H1 (cell line): Measurements from ENCODE around the gene ADPRHL1. TPM values are rescaled to one million over a fixed set of nuclear protein-coding genes. Genes with fewer than 3 reads are reported as not detected.

Experiments used
- CTCF ChIA-PET: fragments of 300-600 bp; sonication (Branson Sonifier 250); formaldehyde crosslinking; loops from one replicate; lab custom pipeline; 2021; ENCODE audit not compliant: partially characterized antibody; lab: Charles Lee
- POLR2A ChIA-PET: fragments of 300-600 bp; sonication (Branson Sonifier 250); formaldehyde crosslinking; loops from one replicate; lab custom pipeline; 2021; ENCODE audit warnings: inconsistent platforms; ENCODE audit not compliant: partially characterized antibody; lab: Charles Lee
- DNase-seq, 2 experiments: peaks; one replicate each; pipeline versions ENCODE4 v3.0.0 to v3.0.0-alpha.2; 2010 to 2022; ENCODE audit warnings: low spot score in 2 of 2, low read depth in 1 of 2, mixed read lengths in 1 of 2
- FAIRE-seq: peaks from 2 replicates; lab custom pipeline; 2011; peaks lifted over from hg19 to GRCh38; lab: Jason Lieb, UNC
- H2AFZ ChIP-seq: 2 replicates; pipeline ENCODE4 v1.8.1; 2012; ENCODE audit warnings: low read length, inconsistent platforms
- H2AK5ac ChIP-seq: 2 replicates; pipeline ENCODE4 v1.6.1; 2013; ENCODE audit warnings: low read depth, low read length
- H2BK120ac ChIP-seq: replicated peaks from 2 replicates; pipeline ENCODE3; 2013; ENCODE audit warnings: low read depth, low read length, inconsistent platforms
- H2BK12ac ChIP-seq: 2 replicates; pipeline ENCODE4 v1.6.1; 2013; ENCODE audit warnings: low read depth, low read length
- H2BK15ac ChIP-seq: 2 replicates; pipeline ENCODE4 v1.6.1; 2013; ENCODE audit warnings: low read length
- H2BK20ac ChIP-seq: 2 replicates; pipeline ENCODE4 v1.6.1; 2013; ENCODE audit warnings: low read length
- H2BK5ac ChIP-seq: 2 replicates; pipeline ENCODE4 v1.6.1; 2013; ENCODE audit warnings: low read depth, low read length
- H3K14ac ChIP-seq: 2 replicates; pipeline ENCODE4 v1.6.1; 2013; ENCODE audit warnings: inconsistent platforms; ENCODE audit not compliant: insufficient read length
- H3K18ac ChIP-seq: 2 replicates; pipeline ENCODE4 v1.6.1; 2013; ENCODE audit warnings: low read length; ENCODE audit errors: extremely low read depth
- H3K23ac ChIP-seq: 2 replicates; pipeline ENCODE4 v1.6.1; 2013; ENCODE audit warnings: inconsistent platforms; ENCODE audit not compliant: insufficient read length
- H3K23me2 ChIP-seq: 2 replicates; pipeline ENCODE4 v1.6.1; 2013; ENCODE audit warnings: low read depth, low read length
- H3K27ac ChIP-seq: 2 replicates; pipeline ENCODE4 v1.6.1; 2011; ENCODE audit warnings: low read depth, low read length, inconsistent platforms
- H3K27me3 ChIP-seq, 4 experiments: replicated peaks in 1 of 4; 1 replicate in 1 of 4; 2 replicates in 3 of 4; pipeline versions ENCODE4 v1.6.1 to v1.8.1; 2011 to 2013; ENCODE audit warnings: low read length in 3 of 4, mild to moderate bottlenecking in 3 of 4, inconsistent platforms in 2 of 4, mixed read lengths in 2 of 4, moderate library complexity in 1 of 4; ENCODE audit not compliant: control insufficient read depth in 3 of 4, insufficient read depth in 3 of 4; ENCODE audit errors: extremely low read depth in 1 of 4
- H3K36me3 ChIP-seq, 4 experiments: 2 replicates each; pipeline versions ENCODE4 v1.6.1 to v1.8.1; 2011 to 2013; ENCODE audit warnings: mild to moderate bottlenecking in 4 of 4, low read length in 3 of 4, moderate library complexity in 2 of 4, control low read depth in 1 of 4, inconsistent platforms in 1 of 4; ENCODE audit not compliant: insufficient read depth in 4 of 4, control insufficient read depth in 2 of 4
- H3K4ac ChIP-seq: replicated peaks from 2 replicates; pipeline ENCODE3; 2013; ENCODE audit warnings: low read length, low read depth, mixed read lengths, inconsistent platforms; ENCODE audit not compliant: insufficient read length
- H3K4me1 ChIP-seq, 4 experiments: replicated peaks in 1 of 4; 1 replicate in 1 of 4; 2 replicates in 3 of 4; pipeline versions ENCODE4 v1.6.1 to v1.8.1; 2011 to 2013; ENCODE audit warnings: low read length in 3 of 4, inconsistent platforms in 2 of 4, mixed read lengths in 1 of 4; ENCODE audit not compliant: insufficient read depth in 4 of 4, control insufficient read depth in 3 of 4
- H3K4me2 ChIP-seq, 2 experiments: 2 replicates each; pipeline versions ENCODE4 v1.6.1 to v1.8.1; 2011 to 2013; ENCODE audit warnings: low read depth in 2 of 2, low read length in 2 of 2, control low read depth in 1 of 2, inconsistent platforms in 1 of 2, mild to moderate bottlenecking in 1 of 2; ENCODE audit not compliant: insufficient read depth in 1 of 2
- H3K4me3 ChIP-seq, 4 experiments: fragments of 200-600, 300-600 bp in 1 of 4; sonication (generic), shearing (Covaris generic), sonication (Bioruptor Twin) in 1 of 4; 2 replicates each; pipeline versions ENCODE4 v1.5.1 to v1.8.1; 2011 to 2016; ENCODE audit warnings: low read length in 4 of 4, low read depth in 3 of 4, control low read depth in 2 of 4, inconsistent platforms in 2 of 4, mild to moderate bottlenecking in 2 of 4, mixed read lengths in 1 of 4, moderate library complexity in 1 of 4; ENCODE audit not compliant: insufficient read depth in 2 of 4; ENCODE audit errors: extremely low read depth in 1 of 4
- H3K56ac ChIP-seq: replicated peaks from 2 replicates; pipeline ENCODE3; 2013; ENCODE audit warnings: low read depth, mild to moderate bottlenecking, mixed read lengths, low read length, inconsistent platforms; ENCODE audit not compliant: insufficient read length
- H3K79me1 ChIP-seq: 2 replicates; pipeline ENCODE4 v1.6.1; 2013; ENCODE audit warnings: low read depth, low read length, control low read depth
- H3K79me2 ChIP-seq, 2 experiments: 2 replicates each; pipeline versions ENCODE4 v1.6.1 to v1.8.1; 2012 to 2013; ENCODE audit warnings: low read length in 2 of 2, mild to moderate bottlenecking in 2 of 2, inconsistent platforms in 1 of 2; ENCODE audit not compliant: insufficient read depth in 2 of 2, control insufficient read depth in 1 of 2
- H3K9ac ChIP-seq, 4 experiments: replicated peaks in 1 of 4; 1 replicate in 1 of 4; 2 replicates in 3 of 4; pipeline versions ENCODE4 v1.6.1 to v1.8.1; 2011 to 2013; ENCODE audit warnings: low read depth in 3 of 4, low read length in 3 of 4, control low read depth in 2 of 4, mild to moderate bottlenecking in 2 of 4, moderate library complexity in 2 of 4, inconsistent platforms in 1 of 4; ENCODE audit errors: extremely low read depth in 1 of 4
- H3K9me3 ChIP-seq, 2 experiments: 2 replicates each; pipeline versions ENCODE4 v1.6.1 to v1.8.1; 2012 to 2013; ENCODE audit warnings: mild to moderate bottlenecking in 2 of 2, moderate library complexity in 2 of 2, control low read depth in 1 of 2, inconsistent platforms in 1 of 2, low read depth in 1 of 2, low read length in 1 of 2, mixed read lengths in 1 of 2; ENCODE audit not compliant: insufficient read depth in 2 of 2
- H4K20me1 ChIP-seq, 2 experiments: replicated peaks in 1 of 2; 2 replicates each; pipeline versions ENCODE3 to v1.8.1; 2011 to 2013; ENCODE audit warnings: inconsistent platforms in 2 of 2, low read length in 2 of 2, mild to moderate bottlenecking in 1 of 2; ENCODE audit not compliant: insufficient read depth in 2 of 2, control insufficient read depth in 1 of 2
- H4K5ac ChIP-seq: 2 replicates; pipeline ENCODE4 v1.6.1; 2013; ENCODE audit warnings: low read length, low read depth, mixed read lengths, inconsistent platforms; ENCODE audit not compliant: insufficient read length
- H4K8ac ChIP-seq: 2 replicates; pipeline ENCODE4 v1.8.0; 2013; ENCODE audit warnings: mild to moderate bottlenecking, moderate library complexity, low read length, inconsistent platforms; ENCODE audit not compliant: insufficient read depth; ENCODE audit errors: extremely low read depth
- H4K91ac ChIP-seq: replicated peaks from 2 replicates; pipeline ENCODE3; 2013; ENCODE audit warnings: low read length, mixed read lengths, inconsistent platforms; ENCODE audit not compliant: insufficient read length
- BRCA1 ChIP-seq: IDR thresholded peaks from 2 replicates; pipeline ENCODE4 v1.6.1; 2012; ENCODE audit warnings: low read depth, low read length, improper control_type of control experiment
- GABPA ChIP-seq: IDR thresholded peaks from 2 replicates; pipeline ENCODE4 v1.6.1; 2011; ENCODE audit warnings: mild to moderate bottlenecking, low read length, moderate library complexity, borderline replicate concordance; ENCODE audit not compliant: insufficient read depth
- SP2 ChIP-seq: IDR thresholded peaks from 2 replicates; pipeline ENCODE4 v1.6.1; 2012; ENCODE audit warnings: mild to moderate bottlenecking, low read length, inconsistent platforms
- WGBS, 2 experiments: shearing (Covaris generic) in 1 of 2; methylation state at CpG; one replicate each; pipeline versions ENCODE4 v1.1.6 to v1.1.7; 2013 to 2015; ENCODE audit warnings: low lambda C conversion rate in 2 of 2, mixed read lengths in 2 of 2, inconsistent platforms in 1 of 2, low coverage in 1 of 2, missing lambda C conversion rate in 1 of 2; ENCODE audit not compliant: insufficient replicate concordance in 2 of 2, insufficient coverage in 1 of 2, insufficient read length in 1 of 2; ENCODE audit errors: extremely low coverage in 1 of 2, missing lambda C conversion rate in 1 of 2; 5-methylcytosine and 5-hydroxymethylcytosine counted together
- polyA plus RNA-seq, 7 experiments: library from polyadenylated mRNA; depleted of rRNA in 3 of 7; stranded (reverse) in 5 of 7; unstranded in 2 of 7; fragments of >200 nt in 5 of 7; fragments of 200-250 nt in 2 of 7; gene quantifications; 1 replicate in 5 of 7; 2 replicates in 1 of 7; 4 replicates in 1 of 7; pipeline versions ENCODE4 v1.2.1 to v1.2.3, GENCODE V29; 2011 to 2013; ENCODE audit warnings: missing spikeins in 2 of 7, mixed read lengths in 2 of 7
- total RNA-seq: library from RNA; stranded (reverse); fragmentation: NEBNext Ultra II Directional; extraction: Animal tissue kit (Norgen Biotek cat#: 25700); gene quantifications from 2 replicates; pipeline ENCODE4 v1.2.1, GENCODE V29; 2021
- TF ChIP-seq, protein P1 (sequence below): IDR thresholded peaks from 2 replicates; pipeline ENCODE4 v1.6.1; 2012; ENCODE audit warnings: inconsistent platforms
- TF ChIP-seq, protein P2 (sequence below), 3 experiments: IDR thresholded peaks; 1 replicate in 2 of 3; 2 replicates in 1 of 3; pipeline versions ENCODE4 v1.5.1 to v1.6.1; 2011; ENCODE audit warnings: low read length in 3 of 3, mild to moderate bottlenecking in 3 of 3, inconsistent platforms in 2 of 3, low read depth in 1 of 3, moderate library complexity in 1 of 3; ENCODE audit not compliant: insufficient read depth in 1 of 3; ENCODE audit errors: control extremely low read depth in 1 of 3

ADPRHL1 gene
- total and polyA plus RNA-seq, 2 of the 8 experiments (the other 6 are each of a cell fraction or from before 2014, with no cell fraction given) = 0.74 to 1.7 TPM

GRCh38 chr13:113355621-113356020 is 97.7 kb downstream of the ADPRHL1 start:
- no peak overlapping the region for H3K4me3 ChIP-seq
- H3K79me1 ChIP-seq = peaks cover 8% of the 10 kb centered on the region; the same call in 1 of the 2 replicates
- H3K27ac ChIP-seq = no peak overlapping the region
- FAIRE-seq = no peak
- H3K23me2 ChIP-seq = no peaks in the 10 kb centered on the region
- no peaks in the 10 kb centered on the region for H3K4me1 ChIP-seq
- no peak overlapping the region for H3K9ac ChIP-seq
- no peaks in the 10 kb centered on the region for H3K27me3 ChIP-seq
- no peak overlapping the region for H2AFZ ChIP-seq
- H3K36me3 ChIP-seq = peaks cover 7 to 57% (median 27%) of the 10 kb centered on the region in 4 experiments
- no peak for DNase-seq
- no peak overlapping the region for H2BK20ac ChIP-seq
- H3K23ac ChIP-seq = no peak overlapping the region
- no peak overlapping the region; the same call in 1 of the 2 replicates for H4K8ac ChIP-seq
- WGBS, 2 experiments = 95% methylated on average over 10 of the region's 10 CpGs; no CpG with 5 or more reads in 1 of the 2 experiments
- peaks cover 5 to 10% of the 10 kb centered on the region in 2 experiments for H4K20me1 ChIP-seq
- H2AK5ac ChIP-seq = no peak overlapping the region
- H3K4ac ChIP-seq = no peak overlapping the region
- H4K91ac ChIP-seq = no peak overlapping the region
- H4K5ac ChIP-seq = no peak overlapping the region
- H2BK15ac ChIP-seq = no peak overlapping the region
- H3K18ac ChIP-seq = no peak overlapping the region
- peaks cover 0 to 38% of the 10 kb centered on the region in 2 experiments; a peak in 2 of 4 replicates for H3K79me2 ChIP-seq
- no peak overlapping the region for H3K4me2 ChIP-seq
- H3K56ac ChIP-seq = no peak overlapping the region
- H2BK5ac ChIP-seq = no peak overlapping the region
- POLR2A ChIA-PET = interaction anchor here (1.1 to 6.6 kb wide), 10 partner anchors 9 to 37 kb away, joined by 3 to 78 read pairs (median 6); partner anchors contain the start of gene GRTP1
- H2BK12ac ChIP-seq = no peak overlapping the region
- H3K9me3 ChIP-seq = no peaks in the 10 kb centered on the region
- H3K14ac ChIP-seq = no peak overlapping the region
- TF ChIP-seq, protein P1, sequence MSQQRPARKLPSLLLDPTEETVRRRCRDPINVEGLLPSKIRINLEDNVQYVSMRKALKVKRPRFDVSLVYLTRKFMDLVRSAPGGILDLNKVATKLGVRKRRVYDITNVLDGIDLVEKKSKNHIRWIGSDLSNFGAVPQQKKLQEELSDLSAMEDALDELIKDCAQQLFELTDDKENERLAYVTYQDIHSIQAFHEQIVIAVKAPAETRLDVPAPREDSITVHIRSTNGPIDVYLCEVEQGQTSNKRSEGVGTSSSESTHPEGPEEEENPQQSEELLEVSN = no peak
- no peak for TF ChIP-seq GABPA
- TF ChIP-seq BRCA1 = no peak
- TF ChIP-seq, protein P2, sequence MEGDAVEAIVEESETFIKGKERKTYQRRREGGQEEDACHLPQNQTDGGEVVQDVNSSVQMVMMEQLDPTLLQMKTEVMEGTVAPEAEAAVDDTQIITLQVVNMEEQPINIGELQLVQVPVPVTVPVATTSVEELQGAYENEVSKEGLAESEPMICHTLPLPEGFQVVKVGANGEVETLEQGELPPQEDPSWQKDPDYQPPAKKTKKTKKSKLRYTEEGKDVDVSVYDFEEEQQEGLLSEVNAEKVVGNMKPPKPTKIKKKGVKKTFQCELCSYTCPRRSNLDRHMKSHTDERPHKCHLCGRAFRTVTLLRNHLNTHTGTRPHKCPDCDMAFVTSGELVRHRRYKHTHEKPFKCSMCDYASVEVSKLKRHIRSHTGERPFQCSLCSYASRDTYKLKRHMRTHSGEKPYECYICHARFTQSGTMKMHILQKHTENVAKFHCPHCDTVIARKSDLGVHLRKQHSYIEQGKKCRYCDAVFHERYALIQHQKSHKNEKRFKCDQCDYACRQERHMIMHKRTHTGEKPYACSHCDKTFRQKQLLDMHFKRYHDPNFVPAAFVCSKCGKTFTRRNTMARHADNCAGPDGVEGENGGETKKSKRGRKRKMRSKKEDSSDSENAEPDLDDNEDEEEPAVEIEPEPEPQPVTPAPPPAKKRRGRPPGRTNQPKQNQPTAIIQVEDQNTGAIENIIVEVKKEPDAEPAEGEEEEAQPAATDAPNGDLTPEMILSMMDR (IDR thresholded peaks at IDR 0.05; ENCODE audit: control extremely low read depth in 1 of 3, insufficient read depth in 1 of 3, low read depth in 1 of 3, low read length in 3 of 3) = no peak
- no peak for TF ChIP-seq SP2
- TF ChIP-seq, all 59 proteins: peak for 0
- CTCF ChIA-PET = interaction anchor here (0.6 to 3.4 kb wide), 8 partner anchors 17 to 128 kb away, joined by 3 to 11 read pairs (median 5); no protein-coding TSS in a partner anchor
- no peak overlapping the region for H2BK120ac ChIP-seq
